SKM-1 (cell line): ENCODE measurements around the gene FANCF.
"Not testable (repeated sequence)": the region's sequence is repeated elsewhere in the genome, so short reads cannot be mapped to it uniquely, and the experiment has no call there.

Experiments used
- DNase-seq: peaks from one replicate; lab custom pipeline; 2025; ENCODE audit not compliant: unreplicated experiment; lab: John Stamatoyannopoulos, UW

The FANCF gene, protein sequence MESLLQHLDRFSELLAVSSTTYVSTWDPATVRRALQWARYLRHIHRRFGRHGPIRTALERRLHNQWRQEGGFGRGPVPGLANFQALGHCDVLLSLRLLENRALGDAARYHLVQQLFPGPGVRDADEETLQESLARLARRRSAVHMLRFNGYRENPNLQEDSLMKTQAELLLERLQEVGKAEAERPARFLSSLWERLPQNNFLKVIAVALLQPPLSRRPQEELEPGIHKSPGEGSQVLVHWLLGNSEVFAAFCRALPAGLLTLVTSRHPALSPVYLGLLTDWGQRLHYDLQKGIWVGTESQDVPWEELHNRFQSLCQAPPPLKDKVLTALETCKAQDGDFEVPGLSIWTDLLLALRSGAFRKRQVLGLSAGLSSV

GRCh38 chr11:22625448-22626287 lies at the start of gene FANCF:
Gene FANCF, minus strand, starts transcription at chr11:22625823. Its CDS starts 13 bp downstream, at chr11:22625810.
- peak; percentile 84 for DNase-seq

GRCh38 chr11:22674470-22675439 lies 49.1 kb upstream of the FANCF start:
- no peak for DNase-seq

DNA sequence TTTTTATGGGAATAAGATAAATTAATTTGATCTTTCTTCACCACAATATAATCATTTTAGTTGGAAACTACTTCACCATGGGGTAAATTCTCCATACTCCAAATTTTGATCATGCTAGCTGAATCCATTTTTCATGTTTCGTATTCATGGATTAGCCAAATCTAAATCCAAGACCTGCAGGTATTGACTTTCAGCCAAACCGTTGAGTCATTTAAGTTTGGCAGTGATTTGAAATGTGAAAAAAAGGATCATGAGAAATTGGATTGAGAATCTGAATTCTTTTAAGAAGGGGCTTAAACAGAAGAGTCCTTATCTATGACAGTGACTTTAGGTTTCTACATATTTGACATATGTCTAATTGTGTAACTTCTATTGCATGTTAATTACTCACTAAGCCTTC lies 46.1 kb upstream of the FANCF start:
- no peak for DNase-seq

DNA sequence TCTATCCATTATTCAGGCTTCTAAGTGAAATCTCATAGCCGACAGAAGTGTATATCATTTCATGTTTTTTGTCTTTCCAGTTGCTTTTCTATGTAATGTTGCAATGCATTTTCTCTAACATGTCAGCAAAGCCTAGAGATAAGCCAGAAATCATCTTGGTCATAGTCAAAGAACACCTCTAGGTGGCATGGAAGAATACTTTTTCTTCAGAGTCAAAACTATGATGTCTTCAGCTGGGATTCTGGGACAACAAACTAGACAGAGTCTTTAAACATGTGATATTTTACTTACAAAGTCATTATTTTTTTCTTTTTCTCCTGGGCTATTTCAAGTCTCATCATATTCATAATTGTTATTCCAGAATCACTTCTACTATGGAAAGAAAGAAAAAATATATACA lies 45.2 kb upstream of the FANCF start:
- peak; percentile 22 for DNase-seq

- no peak for DNase-seq
These were observed 43.7 kb upstream of the FANCF start for GRCh38 chr11:22669368-22669767.

GRCh38 chr11:22668005-22668796 lies 42.6 kb upstream of the FANCF start:
- no peak for DNase-seq

- no peak for DNase-seq
These were observed 41.2 kb upstream of the FANCF start for GRCh38 chr11:22666688-22667439.

GRCh38 chr11:22666325-22666687 lies 40.7 kb upstream of the FANCF start, which contains the start of gene GAS2:
Gene GAS2, plus strand, starts transcription at chr11:22666611. Its CDS starts 8,259 bp downstream, at chr11:22674870.
- no peak for DNase-seq

DNA sequence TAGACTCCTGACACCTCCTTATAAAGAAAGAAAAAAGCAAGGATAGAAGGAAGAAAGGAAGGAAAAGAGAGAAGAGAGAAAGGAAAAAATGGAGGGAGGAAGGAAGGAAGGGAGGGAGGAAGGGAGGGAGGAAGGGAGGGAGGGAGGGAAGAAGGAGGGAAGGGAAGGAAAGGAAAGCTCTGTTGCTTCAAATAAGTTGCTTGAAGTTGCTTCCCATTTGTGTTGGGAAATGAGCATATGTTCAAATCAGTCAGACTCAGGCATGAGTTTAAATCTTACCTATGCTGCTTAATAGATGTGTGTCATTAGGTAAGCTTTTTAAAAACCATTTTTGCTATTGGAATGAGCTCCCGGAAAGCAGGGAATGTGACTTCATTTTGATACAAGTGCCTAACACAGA lies 34.2 kb upstream of the FANCF start:
- DNase-seq = no peak

- DNase-seq = no peak
These were observed 31.6 kb upstream of the FANCF start for GRCh38 chr11:22657101-22657694.

DNA sequence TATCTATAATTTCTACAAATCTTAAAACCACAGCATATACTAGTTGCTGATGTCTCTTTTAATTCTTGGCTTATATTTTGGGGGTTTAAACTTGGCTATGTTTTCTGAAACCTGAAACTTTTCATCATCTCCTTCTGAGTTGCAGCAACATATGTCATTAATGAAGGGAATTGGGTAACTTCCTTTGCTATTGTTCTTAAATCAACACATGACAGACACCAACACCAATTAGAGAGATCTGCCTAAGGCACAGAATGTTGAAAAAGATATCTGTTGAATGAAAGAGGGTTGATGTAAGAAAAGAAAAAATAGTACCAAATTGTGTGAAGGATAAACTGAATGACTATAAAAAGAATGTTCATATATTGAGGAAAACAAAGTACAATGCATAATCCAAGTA lies 30.5 kb upstream of the FANCF start:
- no peak for DNase-seq

GRCh38 chr11:22652346-22652745 lies 26.7 kb upstream of the FANCF start:
- DNase-seq = not testable (repeated sequence)

DNA sequence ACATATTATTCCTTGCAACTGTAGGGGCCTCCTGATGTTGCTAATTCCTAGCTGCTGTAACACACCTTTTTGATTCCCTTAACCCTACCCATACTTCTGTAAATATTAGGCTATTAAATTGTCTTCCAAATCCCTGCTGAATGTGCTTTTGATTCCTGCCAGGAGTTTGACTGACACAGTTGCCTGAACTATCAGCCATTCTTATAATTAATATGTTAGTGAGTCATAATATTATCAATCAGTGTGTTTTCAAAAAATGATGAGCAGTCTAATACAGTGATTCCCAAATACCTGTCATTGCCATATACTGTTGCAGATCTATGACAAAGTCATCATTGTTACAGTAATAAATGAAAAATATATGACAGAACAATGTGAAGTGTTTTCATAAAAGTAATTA lies 15.9 kb upstream of the FANCF start:
- no peak for DNase-seq

- no peak for DNase-seq
These were observed 15.2 kb upstream of the FANCF start for GRCh38 chr11:22640862-22641261.

- no peak for DNase-seq
These were observed 10.1 kb upstream of the FANCF start for GRCh38 chr11:22635689-22636088.

DNA sequence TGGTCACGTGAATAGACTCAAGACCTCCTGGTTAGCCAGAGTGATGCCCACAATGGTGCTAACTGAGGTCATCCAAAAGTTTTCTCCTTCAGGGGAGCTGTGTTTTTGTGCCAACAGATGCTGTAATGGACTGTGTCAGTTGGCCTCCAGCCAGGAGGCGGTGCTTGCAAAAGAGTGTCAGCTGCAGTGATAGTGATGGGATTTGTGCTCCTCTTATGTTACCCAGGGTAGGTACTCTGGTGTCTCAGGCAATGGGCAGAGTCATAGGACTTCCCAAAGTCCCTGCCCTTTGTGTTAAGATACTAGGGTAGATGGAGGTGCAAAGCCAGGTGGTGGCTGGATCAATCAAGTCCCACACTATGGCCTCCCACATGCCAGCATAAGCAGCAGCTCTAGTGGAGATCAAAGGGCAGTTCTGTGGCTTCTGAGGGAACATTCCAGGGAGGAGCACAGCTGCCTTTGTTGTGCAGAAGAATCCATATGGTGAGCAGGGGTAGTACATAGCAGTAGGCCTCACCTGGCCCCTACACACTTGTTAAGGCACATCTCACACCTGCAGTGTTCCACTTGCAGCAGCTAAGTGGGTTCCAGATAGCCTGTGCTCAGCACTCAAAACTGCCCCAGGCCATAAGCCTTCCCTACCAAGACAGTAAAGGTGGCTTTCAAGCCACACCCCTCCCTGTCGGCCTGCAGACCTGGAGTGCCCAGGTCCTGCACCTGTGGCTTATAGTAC lies 9.4 kb upstream of the FANCF start:
- DNase-seq = no peak

GRCh38 chr11:22633354-22633902 lies 7.8 kb upstream of the FANCF start:
- no peak for DNase-seq

- DNase-seq = no peak
These were observed 1.8 kb upstream of the FANCF start for GRCh38 chr11:22627421-22627820.
